Stimulated activated CD4-positive, alpha-beta T cell treated with anti-CD3 and anti-CD28 coated beads, Interleukin-4, amount 100 ng/mL, for 48 hours (primary cell): Measurements from ENCODE around the gene KLF7.

ENCODE experiments used
- DNase-seq, 2 donors: peaks; one replicate each; pipeline ENCODE4 v3.0.0-alpha.2; 2020; ENCODE audit warnings: low read depth in 2 of 2

Gene KLF7

GRCh38 chr2:207166349-207167098 is 776 bp upstream of the KLF7 start:
- DNase-seq, result peak; percentile 47 to 57

GRCh38 chr2:207166039-207166348 is 246 bp upstream of the KLF7 start:
- peak; percentile 91 to 93 for DNase-seq

- DNase-seq, result no peak
Measured at GRCh38 chr2:207164006-207164831, 1.5 kb downstream of the KLF7 start.

- no peak for DNase-seq
Measured at GRCh38 chr2:207163756-207164005, 2.1 kb downstream of the KLF7 start.

GRCh38 chr2:207163053-207163755 is 2.5 kb downstream of the KLF7 start:
- DNase-seq, result peak in 1 of 2 donors; percentile 10

- no peak for DNase-seq
Measured at GRCh38 chr2:207162316-207162715, 3.4 kb downstream of the KLF7 start.

GRCh38 chr2:207161247-207162123 is 4.3 kb downstream of the KLF7 start:
- no peak for DNase-seq

GRCh38 chr2:207160115-207160514 is 5.6 kb downstream of the KLF7 start:
- no peak for DNase-seq

- DNase-seq, result no peak
Measured at GRCh38 chr2:207159002-207159401, 6.7 kb downstream of the KLF7 start.

GRCh38 chr2:207157731-207158130 is 8.0 kb downstream of the KLF7 start:
- no peak for DNase-seq

GRCh38 chr2:207157162-207157481 is 8.6 kb downstream of the KLF7 start:
- DNase-seq, result no peak

- peak in 1 of 2 donors; percentile 19 for DNase-seq
Measured at GRCh38 chr2:207156451-207157161, 9.1 kb downstream of the KLF7 start.

GRCh38 chr2:207155516-207156444 is 10.0 kb downstream of the KLF7 start:
- no peak for DNase-seq

GRCh38 chr2:207154556-207155510 is 10.9 kb downstream of the KLF7 start:
- DNase-seq, result no peak

GRCh38 chr2:207153266-207153975 is 12.3 kb downstream of the KLF7 start:
- no peak for DNase-seq

- DNase-seq, result no peak
Measured at GRCh38 chr2:207151048-207151447, 14.7 kb downstream of the KLF7 start.

- no peak for DNase-seq
Measured at GRCh38 chr2:207150284-207150683, 15.5 kb downstream of the KLF7 start.
